GM19397 (cell line): ENCODE results near the gene MIP.
"Not testable (repeated sequence)": the region's sequence is repeated elsewhere in the genome, so short reads cannot be mapped to it uniquely, and the experiment has no call there.

ENCODE experiments used
- ATAC-seq: cut with Tn5 transposase; IDR thresholded peaks from one replicate; pipeline ENCODE4 v1.9.1; 2021; ENCODE audit warnings: mild to moderate bottlenecking, moderate library complexity; ENCODE audit not compliant: unreplicated experiment

Gene MIP

GRCh38 chr12:56454557-56454956 is at the start of gene MIP:
Gene MIP (minus strand): TSS chr12:56454657. CDS start chr12:56454613, 44 bp downstream.
- ATAC-seq = no peak

DNA sequence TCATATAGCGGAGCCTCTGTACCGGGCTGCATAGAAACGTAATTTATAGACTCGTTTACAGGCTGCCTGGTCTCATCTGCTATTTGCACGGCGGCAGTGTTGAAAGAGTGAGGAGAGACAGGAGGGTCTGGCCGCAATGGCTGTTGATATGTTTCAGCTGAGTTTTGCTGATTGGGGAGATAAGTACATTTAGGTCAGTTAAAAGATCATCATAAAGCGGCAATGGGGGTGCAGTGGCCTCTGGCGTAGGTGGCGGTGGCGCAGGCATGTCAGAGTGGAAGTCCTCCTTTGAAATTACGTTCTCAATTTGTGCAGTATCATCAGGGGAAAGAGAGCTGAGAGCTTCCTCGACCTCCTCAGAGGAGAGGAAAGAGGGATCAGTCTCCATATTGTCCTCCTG is 45.4 kb upstream of the MIP start:
- not testable (repeated sequence) for ATAC-seq

DNA sequence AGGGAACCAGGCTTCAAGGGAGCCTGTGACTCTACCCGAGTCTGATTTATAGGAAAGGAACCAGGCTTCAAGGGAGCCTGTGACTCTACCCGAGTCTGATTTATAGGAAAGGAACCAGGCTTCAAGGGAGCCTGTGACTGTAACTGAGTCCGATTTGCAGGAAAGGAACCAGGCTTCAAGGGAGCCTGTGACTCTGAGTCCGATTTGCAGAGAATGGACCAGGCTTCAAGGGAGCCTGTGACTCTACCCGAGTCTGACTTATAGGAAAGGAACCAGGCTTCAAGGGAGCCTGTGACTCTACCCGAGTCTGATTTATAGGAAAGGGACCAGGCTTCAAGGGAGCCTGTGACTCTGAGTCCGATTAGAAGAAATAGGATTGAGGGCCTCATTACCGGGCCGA is 45.0 kb upstream of the MIP start:
- not testable (repeated sequence) for ATAC-seq

- not testable (repeated sequence) for ATAC-seq
These were observed 43.9 kb upstream of the MIP start for GRCh38 chr12:56498126-56498902.

DNA sequence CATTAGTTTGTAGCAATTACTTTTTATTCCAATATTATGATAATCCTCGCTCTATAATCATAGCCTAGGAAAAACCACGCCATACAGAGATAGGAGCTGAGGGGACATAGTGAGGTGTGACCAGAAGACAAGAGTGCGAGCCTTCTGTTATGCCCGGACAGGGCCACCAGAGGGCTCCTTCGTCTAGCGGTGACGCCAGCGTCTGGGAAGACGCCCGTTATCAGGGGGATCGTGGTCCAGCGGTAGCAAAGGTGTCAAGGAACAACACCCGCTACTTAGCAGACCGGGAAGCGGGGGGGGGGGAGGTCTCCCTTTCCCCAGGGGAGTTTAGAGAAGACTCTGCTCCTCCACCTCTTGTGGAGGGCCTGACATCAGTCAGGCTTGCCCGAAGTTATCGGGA is 42.2 kb upstream of the MIP start:
- ATAC-seq = not testable (repeated sequence)

- ATAC-seq = not testable (repeated sequence)
These were observed 40.0 kb upstream of the MIP start for GRCh38 chr12:56494481-56494880.

DNA sequence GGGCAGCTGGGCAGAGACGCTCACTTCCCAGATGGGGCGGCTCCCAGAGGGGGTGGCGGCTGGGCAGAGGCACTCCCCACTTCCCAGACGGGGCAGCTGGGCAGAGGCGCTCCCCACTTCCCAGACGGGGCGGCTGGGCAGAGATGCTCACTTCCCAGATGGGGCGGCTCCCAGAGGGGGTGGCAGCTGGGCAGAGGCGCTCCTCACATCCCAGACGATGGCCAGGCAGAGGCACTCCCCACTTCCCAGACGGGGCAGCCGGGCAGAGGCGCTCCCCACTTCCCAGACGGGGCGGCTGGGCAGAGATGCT is 39.6 kb upstream of the MIP start:
- not testable (repeated sequence) for ATAC-seq

DNA sequence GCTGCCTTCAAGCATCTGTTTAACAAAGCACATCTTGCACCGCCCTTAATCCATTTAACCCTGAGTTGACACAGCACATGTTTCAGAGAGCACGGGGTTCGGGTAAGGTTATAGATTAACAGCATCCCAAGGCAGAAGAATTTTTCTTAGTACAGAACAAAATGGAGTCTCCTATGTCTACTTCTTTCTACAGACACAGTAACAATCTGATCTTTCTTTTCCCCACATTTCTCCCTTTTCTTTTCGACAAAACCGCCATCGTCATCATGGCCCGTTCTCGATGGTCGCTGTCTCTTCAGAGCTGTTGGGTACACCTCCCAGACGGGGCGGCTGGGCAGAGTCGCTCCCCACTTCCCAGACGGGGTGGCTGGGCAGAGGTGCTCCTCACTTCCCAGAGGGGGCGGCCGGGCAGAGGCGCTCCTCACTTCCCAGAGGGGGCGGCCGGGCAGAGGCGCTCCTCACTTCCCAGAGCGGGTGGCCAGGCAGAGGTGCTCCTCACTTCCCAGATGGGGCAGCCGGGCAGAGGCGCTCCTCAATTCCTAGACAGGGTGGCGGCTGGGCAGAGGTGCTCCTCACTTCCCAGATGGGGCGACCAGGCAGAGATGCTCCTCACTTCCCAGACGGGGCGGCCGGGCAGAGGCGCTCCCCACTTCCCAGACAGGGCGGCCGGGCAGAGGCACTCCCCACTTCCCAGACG is 39.1 kb upstream of the MIP start:
- not testable (repeated sequence) for ATAC-seq

DNA sequence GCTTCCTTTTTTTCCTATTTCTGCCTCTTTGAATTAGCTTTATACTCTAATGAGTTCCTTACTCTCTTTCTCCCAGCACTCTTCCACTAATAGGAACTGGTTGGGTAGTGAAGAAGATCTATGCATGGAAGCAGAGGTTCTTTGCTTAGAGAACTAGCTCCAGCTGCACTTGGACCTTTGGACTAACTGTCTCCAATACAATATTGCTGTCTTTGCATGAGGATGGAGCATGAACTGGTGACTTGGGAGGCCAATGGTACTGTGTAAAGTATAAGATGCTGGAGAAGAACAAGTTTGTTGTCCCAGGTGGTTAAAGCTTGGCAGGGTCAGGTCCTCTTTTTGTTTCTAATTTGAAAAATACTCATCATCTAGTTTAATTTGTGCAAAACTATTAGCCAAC is 35.9 kb upstream of the MIP start:
- no peak for ATAC-seq

GRCh38 chr12:56488041-56488955 is 33.8 kb upstream of the MIP start, which contains the start of gene GLS2:
Gene GLS2 (minus strand): TSS chr12:56488161. CDS start chr12:56488118, 43 bp downstream.
- peak; percentile 86 for ATAC-seq

- peak; percentile 29 for ATAC-seq
These were observed 33.1 kb upstream of the MIP start for GRCh38 chr12:56487448-56488040.

- ATAC-seq = no peak
These were observed 32.2 kb upstream of the MIP start for GRCh38 chr12:56486694-56487093.

DNA sequence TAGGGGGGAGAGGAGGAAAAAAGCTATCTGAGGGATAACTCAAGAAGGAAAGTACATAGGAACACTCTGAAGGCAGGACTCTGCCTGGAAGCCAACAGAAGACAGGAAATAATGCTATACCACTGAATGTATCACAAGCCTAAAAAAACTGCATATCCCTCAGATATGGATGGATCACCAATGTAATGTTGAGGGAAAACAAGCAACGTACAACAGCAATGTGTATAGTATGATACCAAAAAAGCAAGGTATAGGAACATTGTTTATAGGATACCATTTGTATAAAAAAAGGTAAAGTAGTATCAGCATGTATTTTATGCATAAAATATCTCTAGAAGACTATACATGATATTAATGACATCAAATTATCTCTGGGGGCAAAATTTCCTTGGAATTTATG is 30.1 kb upstream of the MIP start:
- ATAC-seq = no peak

DNA sequence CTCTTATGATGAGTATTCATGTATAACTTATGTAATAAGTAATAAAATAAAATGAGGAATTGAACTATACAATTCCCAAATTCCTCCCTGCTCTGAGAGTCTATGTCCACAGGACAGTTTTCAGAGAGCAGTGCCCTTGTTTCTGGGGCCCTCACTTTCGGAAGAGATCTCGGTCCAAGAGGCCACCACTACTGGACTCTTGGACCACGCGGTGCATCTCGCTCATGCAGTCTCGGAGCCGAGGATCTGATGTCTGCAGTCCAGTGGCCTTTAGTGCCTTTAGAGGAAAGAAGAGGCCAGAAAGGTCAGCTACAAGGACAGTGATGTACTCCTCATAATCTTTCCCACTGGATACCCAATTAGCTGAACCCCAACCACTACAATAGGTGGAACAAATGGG is 25.2 kb upstream of the MIP start:
- no peak for ATAC-seq

DNA sequence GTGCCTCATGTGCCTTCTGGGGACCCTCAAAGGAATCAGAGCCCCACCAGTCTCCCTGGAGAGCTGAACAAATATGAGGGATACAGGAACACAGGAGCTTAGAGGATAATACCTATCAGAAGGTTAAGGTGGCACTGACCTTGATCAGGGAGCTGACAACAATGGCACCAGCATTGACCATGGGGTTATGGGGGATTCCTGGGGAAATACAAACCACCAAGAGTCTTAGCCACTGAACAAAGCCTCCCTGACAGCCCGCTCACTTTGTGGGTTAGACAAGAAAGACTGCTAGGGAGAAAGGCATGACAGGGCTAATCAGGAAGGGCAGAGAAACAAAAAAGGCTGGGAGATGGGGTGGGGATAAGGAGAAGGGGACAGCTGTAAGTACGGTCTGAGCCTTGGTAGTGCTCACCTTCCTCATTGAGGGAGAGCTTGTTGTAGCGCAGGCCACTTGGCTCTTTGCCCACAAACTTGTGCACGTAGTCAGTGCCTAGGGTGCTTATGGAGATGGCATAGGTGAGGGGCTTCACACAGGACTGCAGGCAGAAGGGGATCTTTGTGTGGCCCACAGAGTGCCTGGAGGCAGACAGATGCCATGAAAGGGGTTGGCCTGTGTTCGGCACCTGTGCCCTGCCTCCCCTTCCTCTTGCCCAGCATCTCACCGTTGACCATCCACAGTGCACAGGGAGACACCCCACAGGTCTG is 23.2 kb upstream of the MIP start:
- ATAC-seq = no peak

DNA sequence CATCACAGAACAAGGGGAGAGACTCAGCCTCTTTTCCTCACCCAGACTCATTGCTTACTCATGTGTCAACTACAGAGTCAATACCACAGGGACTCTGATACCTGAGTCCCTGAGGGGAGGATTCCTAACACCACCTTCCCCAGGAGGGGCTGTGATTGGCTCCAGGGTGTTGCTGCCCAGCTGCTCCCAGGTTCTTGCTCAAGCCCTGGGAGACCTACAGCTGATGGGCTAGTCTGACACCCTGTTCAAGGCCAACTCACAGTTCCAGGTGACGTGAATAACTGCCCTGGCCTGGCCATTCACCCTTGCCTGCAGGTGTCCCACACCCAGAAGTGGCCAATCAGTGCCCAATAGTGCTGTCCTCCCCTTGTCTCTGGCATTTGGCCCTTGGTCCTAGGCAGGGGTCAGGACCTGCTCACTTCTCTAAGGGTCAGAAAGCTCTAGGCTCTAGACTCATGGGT is 22.5 kb upstream of the MIP start:
- no peak for ATAC-seq

GRCh38 chr12:56476143-56476542 is 21.7 kb upstream of the MIP start:
- no peak for ATAC-seq

DNA sequence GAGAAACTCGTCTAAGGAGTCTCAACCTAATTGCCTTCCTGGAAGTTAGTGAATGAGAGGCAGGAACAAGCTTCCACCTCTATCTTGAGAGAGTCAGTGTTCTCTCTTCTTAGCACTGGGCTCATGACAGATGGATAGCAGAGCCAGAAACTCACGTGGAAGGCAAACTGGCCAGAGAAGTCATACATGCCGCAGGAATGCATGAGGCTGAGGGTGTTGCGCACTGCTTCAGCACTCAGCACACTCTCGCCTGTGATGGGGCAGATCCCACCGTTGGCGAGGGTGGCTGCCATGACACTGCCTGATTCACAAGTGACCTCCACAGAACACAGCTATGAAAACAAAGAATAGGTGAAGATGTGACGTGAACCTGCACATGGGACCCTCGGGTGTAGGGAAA is 19.9 kb upstream of the MIP start:
- no peak for ATAC-seq

DNA sequence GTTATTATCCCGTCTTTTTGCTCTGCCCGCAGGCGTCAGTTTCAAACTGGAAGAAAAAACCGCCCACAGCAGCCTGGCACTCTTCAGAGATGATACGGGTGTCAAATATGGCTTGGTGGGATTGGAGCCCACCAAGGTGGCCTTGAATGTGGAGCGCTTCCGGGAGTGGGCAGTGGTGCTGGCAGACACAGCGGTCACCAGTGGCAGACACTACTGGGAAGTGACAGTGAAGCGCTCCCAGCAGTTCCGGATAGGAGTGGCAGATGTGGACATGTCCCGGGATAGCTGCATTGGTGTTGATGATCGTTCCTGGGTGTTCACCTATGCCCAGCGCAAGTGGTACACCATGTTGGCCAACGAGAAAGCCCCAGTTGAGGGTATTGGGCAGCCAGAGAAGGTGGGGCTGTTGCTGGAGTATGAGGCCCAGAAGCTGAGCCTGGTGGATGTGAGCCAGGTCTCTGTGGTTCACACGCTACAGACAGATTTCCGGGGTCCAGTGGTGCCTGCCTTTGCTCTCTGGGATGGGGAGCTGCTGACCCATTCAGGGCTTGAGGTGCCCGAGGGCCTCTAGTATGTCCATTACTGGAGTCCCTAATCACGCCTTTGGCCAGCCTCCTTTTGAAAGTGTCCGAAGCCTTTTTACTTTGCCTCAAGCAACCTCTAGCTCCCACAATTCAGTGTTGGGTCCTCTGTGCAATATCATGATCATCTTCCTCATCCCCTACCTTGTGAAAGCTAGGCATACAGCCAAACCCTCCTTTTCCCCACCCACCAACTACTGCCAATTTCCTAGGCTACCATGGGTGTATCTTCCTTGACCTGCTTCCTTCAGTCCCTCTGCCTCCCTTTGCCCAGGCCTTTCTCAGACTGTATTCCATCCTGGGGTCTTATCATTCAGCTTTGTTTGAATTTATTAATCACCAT is 14.8 kb upstream of the MIP start:
- no peak for ATAC-seq
